IMR-90 (cell line): ENCODE measurements around the gene DNM3. TPM values are rescaled to one million over a fixed set of nuclear protein-coding genes. Genes with fewer than 3 reads are reported as not detected.

ENCODE experiments used
- ATAC-seq: fragments of 200-7000 bp; cut with Tn5 transposase; 2 replicates; pipeline ENCODE4 v1.9.1; 2020; ENCODE audit warnings: low read depth, mild to moderate bottlenecking, moderate library complexity
- BruUV-seq: library from RNA; stranded (reverse); fragments of 400-500 nt; replicated peaks from 2 replicates; lab custom pipeline; 2021; lab: Mats Ljungman, UMichigan
- CTCF ChIA-PET: fragments of 300-600 bp; formaldehyde crosslinking; extraction: SDS; loops from one replicate; lab custom pipeline; 2021; ENCODE audit warnings: antibody characterized with exemption; lab: Yijun Ruan, JAX
- POLR2A ChIA-PET: fragments of 300-600 bp; sonication (Branson Sonifier 250); formaldehyde crosslinking; loops from one replicate; lab custom pipeline; 2022; ENCODE audit warnings: antibody characterized with exemption; ENCODE audit not compliant: unreplicated experiment; lab: Charles Lee
- DNase-seq: peaks from one replicate; pipeline ENCODE4 v3.0.0; 2013
- H2AFZ ChIP-seq: replicated peaks from 2 replicates; pipeline ENCODE3; 2013; ENCODE audit warnings: low read length, mild to moderate bottlenecking; ENCODE audit not compliant: poor library complexity
- H2AK5ac ChIP-seq: 2 replicates; pipeline ENCODE4 v1.6.1; 2013; ENCODE audit warnings: low read depth, low read length, inconsistent platforms
- H2AK9ac ChIP-seq: replicated peaks from 2 replicates; pipeline ENCODE3; 2013; ENCODE audit warnings: mild to moderate bottlenecking, low read depth, low read length, moderate library complexity; ENCODE audit not compliant: poor library complexity
- H2BK120ac ChIP-seq: 2 replicates; pipeline ENCODE4 v1.6.1; 2013; ENCODE audit warnings: low read depth, low read length, inconsistent platforms
- H2BK15ac ChIP-seq: 3 replicates; pipeline ENCODE4 v1.6.1; 2013; ENCODE audit warnings: low read depth, low read length, inconsistent platforms
- H2BK20ac ChIP-seq: 2 replicates; pipeline ENCODE4 v1.6.1; 2013; ENCODE audit warnings: low read depth, mild to moderate bottlenecking, inconsistent platforms, low read length, moderate library complexity
- H2BK5ac ChIP-seq: 2 replicates; pipeline ENCODE4 v1.6.1; 2013; ENCODE audit warnings: mild to moderate bottlenecking, low read depth, low read length, inconsistent platforms; ENCODE audit not compliant: poor library complexity, severe bottlenecking
- H3K14ac ChIP-seq: replicated peaks from 2 replicates; pipeline ENCODE4 v1.6.1; 2013; ENCODE audit warnings: low read depth, low read length, inconsistent platforms
- H3K18ac ChIP-seq: 2 replicates; pipeline ENCODE4 v1.6.1; 2013; ENCODE audit warnings: low read depth, low read length, control low read depth
- H3K23ac ChIP-seq: 2 replicates; pipeline ENCODE4 v1.6.1; 2013; ENCODE audit warnings: low read depth, low read length, inconsistent platforms
- H3K27ac ChIP-seq: 2 replicates; pipeline ENCODE4 v1.5.1; 2013; ENCODE audit warnings: mild to moderate bottlenecking, control low read depth, low read length; ENCODE audit not compliant: insufficient read depth
- H3K27me3 ChIP-seq: 2 replicates; pipeline ENCODE4 v1.6.1; 2013; ENCODE audit warnings: low read length; ENCODE audit not compliant: control insufficient read depth, insufficient read depth
- H3K36me3 ChIP-seq: 2 replicates; pipeline ENCODE4 v1.6.1; 2013; ENCODE audit warnings: low read length, mixed read lengths; ENCODE audit not compliant: control insufficient read depth, insufficient read depth
- H3K4ac ChIP-seq: 2 replicates; pipeline ENCODE4 v1.6.1; 2013; ENCODE audit warnings: low read depth, low read length, inconsistent platforms
- H3K4me1 ChIP-seq: 2 replicates; pipeline ENCODE4 v1.6.1; 2013; ENCODE audit warnings: low read length, mixed read lengths; ENCODE audit not compliant: control insufficient read depth, insufficient read depth
- H3K4me2 ChIP-seq: 2 replicates; pipeline ENCODE4 v1.6.1; 2013; ENCODE audit warnings: low read depth, mild to moderate bottlenecking, control low read depth, low read length, moderate library complexity
- H3K4me3 ChIP-seq: 2 replicates; pipeline ENCODE4 v1.5.1; 2013; ENCODE audit warnings: low read depth, mild to moderate bottlenecking, control low read depth, low read length, moderate library complexity; ENCODE audit not compliant: insufficient read depth
- H3K56ac ChIP-seq: 2 replicates; pipeline ENCODE4 v1.6.1; 2013; ENCODE audit warnings: low read length, inconsistent platforms; ENCODE audit not compliant: insufficient read depth; ENCODE audit errors: extremely low read depth
- H3K79me1 ChIP-seq, 2 experiments: 2 replicates each; pipeline ENCODE4 v1.6.1; 2013; ENCODE audit warnings: low read length in 2 of 2, inconsistent platforms in 1 of 2, low read depth in 1 of 2
- H3K9ac ChIP-seq: 2 replicates; pipeline ENCODE4 v1.6.1; 2013; ENCODE audit warnings: low read depth, low read length, control low read depth
- H3K9me1 ChIP-seq: 2 replicates; pipeline ENCODE4 v1.6.1; 2013; ENCODE audit warnings: low read length, inconsistent platforms; ENCODE audit not compliant: insufficient read depth
- H3K9me3 ChIP-seq: 2 replicates; pipeline ENCODE4 v1.6.1; 2013; ENCODE audit warnings: low read length; ENCODE audit not compliant: control insufficient read depth, insufficient read depth
- H4K20me1 ChIP-seq: 2 replicates; pipeline ENCODE4 v1.6.1; 2013; ENCODE audit warnings: low read length, inconsistent platforms; ENCODE audit not compliant: insufficient read depth
- H4K5ac ChIP-seq: 2 replicates; pipeline ENCODE4 v1.6.1; 2013; ENCODE audit warnings: mild to moderate bottlenecking, low read depth, low read length, control low read depth
- H4K8ac ChIP-seq, 2 experiments: 2 replicates each; pipeline ENCODE4 v1.6.1; 2013; ENCODE audit warnings: low read depth in 2 of 2, low read length in 2 of 2, control low read depth in 1 of 2, inconsistent platforms in 1 of 2
- H4K91ac ChIP-seq: 2 replicates; pipeline ENCODE4 v1.6.1; 2013; ENCODE audit warnings: low read depth, low read length, inconsistent platforms; ENCODE audit not compliant: insufficient read depth
- BHLHE40 ChIP-seq: fragments of 150-350 bp; IDR thresholded peaks from 2 replicates; pipeline ENCODE4 v1.6.1; 2016; ENCODE audit warnings: mild to moderate bottlenecking, low read depth, low read length
- FOS ChIP-seq: fragments of 150-350 bp; IDR thresholded peaks from 2 replicates; pipeline ENCODE4 v1.6.1; 2016; ENCODE audit warnings: low read depth, low read length
- MXI1 ChIP-seq: IDR thresholded peaks from 2 replicates; pipeline ENCODE4 v1.6.1; 2012; ENCODE audit warnings: low read depth, mild to moderate bottlenecking, low read length, moderate library complexity, borderline replicate concordance
- POLR2A ChIP-seq: IDR thresholded peaks from 2 replicates; pipeline ENCODE4 v1.6.1; 2012; ENCODE audit warnings: mild to moderate bottlenecking, low read depth, low read length
- RFX5 ChIP-seq: IDR thresholded peaks from 2 replicates; pipeline ENCODE4 v1.8.0; 2012; ENCODE audit warnings: low read depth, mild to moderate bottlenecking, low read length, moderate library complexity
- SMC3 ChIP-seq: fragments of 150-350 bp; IDR thresholded peaks from 2 replicates; pipeline ENCODE4 v1.6.1; 2016; ENCODE audit warnings: low read depth, mild to moderate bottlenecking, antibody characterized with exemption, low read length, moderate library complexity
- WGBS, 2 experiments: methylation state at CpG; one replicate each; pipeline versions ENCODE4 v1.1.5 to v1.1.7; 2013; ENCODE audit warnings: missing lambda C conversion rate in 2 of 2; ENCODE audit not compliant: insufficient read length in 1 of 2; ENCODE audit errors: extremely low coverage in 2 of 2; 5-methylcytosine and 5-hydroxymethylcytosine counted together
- dilution Hi-C: fragments of 300-500 bp; cut with HindIII; formaldehyde crosslinking; loops from one replicate; pipeline ENCODE4 v1.14.3; 2018; ENCODE audit warnings: low sequenced_read_pairs; ENCODE audit not compliant: unreplicated experiment
- in situ Hi-C: fragments of 300-500 bp; cut with MboI; formaldehyde crosslinking; loops from 3 replicates; pipeline ENCODE4 v1.14.3; 2019; ENCODE audit warnings: low sequenced_read_pairs, inconsistent platforms, mixed read lengths
- intact Hi-C: fragments of 100-400 bp; cut with micrococcal nuclease; formaldehyde crosslinking; loops from 2 replicates; pipeline ENCODE4 v1.10.0; 2022
- polyA plus RNA-seq, 3 experiments: library from polyadenylated mRNA; depleted of rRNA; stranded (reverse); fragments of >200 nt; gene quantifications; 2 replicates each; pipeline ENCODE4 v1.2.3, GENCODE V29; 2012; ENCODE audit warnings: low replicate concordance in 1 of 3
- total RNA-seq: library from RNA; depleted of rRNA; stranded (reverse); fragments of >200 nt; gene quantifications from 2 replicates; pipeline ENCODE4 v1.2.3, GENCODE V29; 2012
- TF ChIP-seq, protein P1 (sequence below): fragments of 150-350 bp; IDR thresholded peaks from 2 replicates; pipeline ENCODE4 v1.6.1; 2017; ENCODE audit warnings: mild to moderate bottlenecking, antibody characterized with exemption, low read length, low read depth
- TF ChIP-seq, protein P2 (sequence below): conservative IDR thresholded peaks from 2 replicates; pipeline ENCODE4 v1.5.1; 2012; ENCODE audit warnings: mild to moderate bottlenecking, low read depth, low read length, improper control_type of control experiment
- TF ChIP-seq, protein P3 (sequence below): fragments of 150-350 bp; IDR thresholded peaks from 2 replicates; pipeline ENCODE4 v1.6.1; 2016; ENCODE audit warnings: low read depth, mild to moderate bottlenecking, low read length, moderate library complexity, borderline replicate concordance

The DNM3 gene
- total and polyA plus RNA-seq, 2 of the 4 experiments (the other 2 are of a cell fraction), result 0.36 TPM

DNA sequence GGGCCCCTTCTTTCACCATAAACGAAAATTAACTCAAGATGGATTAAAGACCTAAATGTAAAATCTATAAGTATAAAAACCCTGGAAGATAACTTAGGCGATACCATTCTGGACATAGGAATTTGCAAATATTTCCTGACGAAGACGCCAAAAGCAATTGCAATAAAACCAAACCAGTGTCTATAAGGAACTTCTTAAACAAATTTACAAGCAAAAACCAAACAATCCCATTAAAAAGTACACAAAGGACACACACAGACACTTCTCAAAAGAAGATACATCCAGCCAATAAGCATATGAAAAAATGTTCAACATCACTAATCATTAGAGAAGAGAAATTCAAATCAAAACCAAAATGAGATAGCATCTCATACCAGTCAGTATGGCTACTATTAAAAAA, 500.4 kb downstream of the DNM3 start:
- Histone ChIP-seq H3K9ac (no peak overlapping the region), H4K20me1 (no peaks in the 10 kb centered on the region), H3K9me3 (no peaks in the 10 kb centered on the region; the same call in 1 of the 2 replicates), H3K18ac (no peak overlapping the region), H3K4me3 (no peak overlapping the region), H4K91ac (no peak overlapping the region), H3K79me1 (no peaks in the 10 kb centered on the region), H3K4ac (no peak overlapping the region), H3K56ac (no peak overlapping the region), H2AFZ (no peak overlapping the region), H2BK5ac (no peak overlapping the region), H4K8ac (no peak overlapping the region), H3K23ac (no peak overlapping the region), H4K5ac (no peak overlapping the region), H3K4me1 (peaks cover 9% of the 10 kb centered on the region), H3K36me3 (no peaks in the 10 kb centered on the region), H3K27me3 (no peaks in the 10 kb centered on the region), H3K14ac (no peak overlapping the region), H2AK9ac (no peak overlapping the region), H2AK5ac (no peak overlapping the region), H3K9me1 (no peaks in the 10 kb centered on the region), H2BK20ac (no peak overlapping the region), H3K4me2 (no peak overlapping the region), H2BK120ac (no peak overlapping the region), H3K27ac (no peak overlapping the region), H2BK15ac (no peak overlapping the region)
- ATAC-seq (no peak), DNase-seq (no peak)
- dilution Hi-C loops, result no loop called here
- no peak for TF ChIP-seq BHLHE40
- TF ChIP-seq, protein P1, sequence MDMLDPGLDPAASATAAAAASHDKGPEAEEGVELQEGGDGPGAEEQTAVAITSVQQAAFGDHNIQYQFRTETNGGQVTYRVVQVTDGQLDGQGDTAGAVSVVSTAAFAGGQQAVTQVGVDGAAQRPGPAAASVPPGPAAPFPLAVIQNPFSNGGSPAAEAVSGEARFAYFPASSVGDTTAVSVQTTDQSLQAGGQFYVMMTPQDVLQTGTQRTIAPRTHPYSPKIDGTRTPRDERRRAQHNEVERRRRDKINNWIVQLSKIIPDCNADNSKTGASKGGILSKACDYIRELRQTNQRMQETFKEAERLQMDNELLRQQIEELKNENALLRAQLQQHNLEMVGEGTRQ, result no peak
- TF ChIP-seq FOS, result no peak
- no peak for TF ChIP-seq RFX5
- TF ChIP-seq SMC3, result no peak
- no peak for TF ChIP-seq POLR2A
- TF ChIP-seq, protein P2, sequence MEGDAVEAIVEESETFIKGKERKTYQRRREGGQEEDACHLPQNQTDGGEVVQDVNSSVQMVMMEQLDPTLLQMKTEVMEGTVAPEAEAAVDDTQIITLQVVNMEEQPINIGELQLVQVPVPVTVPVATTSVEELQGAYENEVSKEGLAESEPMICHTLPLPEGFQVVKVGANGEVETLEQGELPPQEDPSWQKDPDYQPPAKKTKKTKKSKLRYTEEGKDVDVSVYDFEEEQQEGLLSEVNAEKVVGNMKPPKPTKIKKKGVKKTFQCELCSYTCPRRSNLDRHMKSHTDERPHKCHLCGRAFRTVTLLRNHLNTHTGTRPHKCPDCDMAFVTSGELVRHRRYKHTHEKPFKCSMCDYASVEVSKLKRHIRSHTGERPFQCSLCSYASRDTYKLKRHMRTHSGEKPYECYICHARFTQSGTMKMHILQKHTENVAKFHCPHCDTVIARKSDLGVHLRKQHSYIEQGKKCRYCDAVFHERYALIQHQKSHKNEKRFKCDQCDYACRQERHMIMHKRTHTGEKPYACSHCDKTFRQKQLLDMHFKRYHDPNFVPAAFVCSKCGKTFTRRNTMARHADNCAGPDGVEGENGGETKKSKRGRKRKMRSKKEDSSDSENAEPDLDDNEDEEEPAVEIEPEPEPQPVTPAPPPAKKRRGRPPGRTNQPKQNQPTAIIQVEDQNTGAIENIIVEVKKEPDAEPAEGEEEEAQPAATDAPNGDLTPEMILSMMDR, result no peak
- TF ChIP-seq MXI1, result no peak
- TF ChIP-seq, protein P3, sequence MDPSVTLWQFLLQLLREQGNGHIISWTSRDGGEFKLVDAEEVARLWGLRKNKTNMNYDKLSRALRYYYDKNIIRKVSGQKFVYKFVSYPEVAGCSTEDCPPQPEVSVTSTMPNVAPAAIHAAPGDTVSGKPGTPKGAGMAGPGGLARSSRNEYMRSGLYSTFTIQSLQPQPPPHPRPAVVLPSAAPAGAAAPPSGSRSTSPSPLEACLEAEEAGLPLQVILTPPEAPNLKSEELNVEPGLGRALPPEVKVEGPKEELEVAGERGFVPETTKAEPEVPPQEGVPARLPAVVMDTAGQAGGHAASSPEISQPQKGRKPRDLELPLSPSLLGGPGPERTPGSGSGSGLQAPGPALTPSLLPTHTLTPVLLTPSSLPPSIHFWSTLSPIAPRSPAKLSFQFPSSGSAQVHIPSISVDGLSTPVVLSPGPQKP, result no peak
- no CpG with 5 or more reads among the region's 4 CpGs for WGBS, 2 experiments
- no TSS peak for BruUV-seq
- ChIA-PET CTCF (no interaction called here), POLR2A (no interaction called here)
- in situ Hi-C loops, result no loop called here
- intact Hi-C loops, result loop anchor here (2.0 kb wide), 1 partner anchor 19 kb away; no protein-coding TSS in a partner anchor
